Activated CD4-positive, CD25-positive, alpha-beta regulatory T cell treated with anti-CD3 and anti-CD28 coated beads, Interleukin-2, amount 50 U/mL, for 72 hours (primary cell): ENCODE results near the gene HECTD4.

ENCODE experiments used
- DNase-seq: peaks from one replicate; pipeline ENCODE4 v3.0.0; 2021

The HECTD4 gene

GRCh38 chr12:112151766-112152541 is 230.3 kb downstream of the HECTD4 start:
- DNase-seq = peak; percentile 27

- DNase-seq = peak; percentile 23
These were observed 232.6 kb downstream of the HECTD4 start for GRCh38 chr12:112149596-112149995.

- DNase-seq = no peak
These were observed 234.2 kb downstream of the HECTD4 start for GRCh38 chr12:112148031-112148513.

- no peak for DNase-seq
These were observed 236.1 kb downstream of the HECTD4 start for GRCh38 chr12:112146123-112146522.

- no peak for DNase-seq
These were observed 241.5 kb downstream of the HECTD4 start for GRCh38 chr12:112140728-112141127.

- no peak for DNase-seq
These were observed 247.5 kb downstream of the HECTD4 start for GRCh38 chr12:112134731-112135130.

- no peak for DNase-seq
These were observed 248.8 kb downstream of the HECTD4 start for GRCh38 chr12:112133418-112133817.

GRCh38 chr12:112131686-112132085 is 250.5 kb downstream of the HECTD4 start:
- no peak for DNase-seq

GRCh38 chr12:112130441-112130998 is 251.7 kb downstream of the HECTD4 start:
- no peak for DNase-seq

GRCh38 chr12:112126911-112127310 is 255.3 kb downstream of the HECTD4 start:
- DNase-seq = no peak

GRCh38 chr12:112126000-112126438 is 256.2 kb downstream of the HECTD4 start:
- no peak for DNase-seq

- peak; percentile 99 for DNase-seq
These were observed 256.8 kb downstream of the HECTD4 start, which contains the start of gene TRAFD1 for GRCh38 chr12:112125250-112125999. TRAFD1 (plus strand) TSS chr12:112125560; CDS start chr12:112130523, 4,963 bp downstream.

GRCh38 chr12:112124918-112125249 is 257.3 kb downstream of the HECTD4 start:
- no peak for DNase-seq

GRCh38 chr12:112122823-112123690 is 259.2 kb downstream of the HECTD4 start:
- no peak for DNase-seq

GRCh38 chr12:112121780-112122565 is 260.3 kb downstream of the HECTD4 start:
- DNase-seq = no peak

- no peak for DNase-seq
These were observed 264.5 kb downstream of the HECTD4 start for GRCh38 chr12:112117685-112118084.

- DNase-seq = no peak
These were observed 265.8 kb downstream of the HECTD4 start for GRCh38 chr12:112116232-112117060.

GRCh38 chr12:112115259-112116045 is 266.8 kb downstream of the HECTD4 start:
- DNase-seq = no peak

GRCh38 chr12:112112409-112113133 is 269.7 kb downstream of the HECTD4 start:
- DNase-seq = no peak
